ENCODE data around the gene ABLIM3.

DNA sequence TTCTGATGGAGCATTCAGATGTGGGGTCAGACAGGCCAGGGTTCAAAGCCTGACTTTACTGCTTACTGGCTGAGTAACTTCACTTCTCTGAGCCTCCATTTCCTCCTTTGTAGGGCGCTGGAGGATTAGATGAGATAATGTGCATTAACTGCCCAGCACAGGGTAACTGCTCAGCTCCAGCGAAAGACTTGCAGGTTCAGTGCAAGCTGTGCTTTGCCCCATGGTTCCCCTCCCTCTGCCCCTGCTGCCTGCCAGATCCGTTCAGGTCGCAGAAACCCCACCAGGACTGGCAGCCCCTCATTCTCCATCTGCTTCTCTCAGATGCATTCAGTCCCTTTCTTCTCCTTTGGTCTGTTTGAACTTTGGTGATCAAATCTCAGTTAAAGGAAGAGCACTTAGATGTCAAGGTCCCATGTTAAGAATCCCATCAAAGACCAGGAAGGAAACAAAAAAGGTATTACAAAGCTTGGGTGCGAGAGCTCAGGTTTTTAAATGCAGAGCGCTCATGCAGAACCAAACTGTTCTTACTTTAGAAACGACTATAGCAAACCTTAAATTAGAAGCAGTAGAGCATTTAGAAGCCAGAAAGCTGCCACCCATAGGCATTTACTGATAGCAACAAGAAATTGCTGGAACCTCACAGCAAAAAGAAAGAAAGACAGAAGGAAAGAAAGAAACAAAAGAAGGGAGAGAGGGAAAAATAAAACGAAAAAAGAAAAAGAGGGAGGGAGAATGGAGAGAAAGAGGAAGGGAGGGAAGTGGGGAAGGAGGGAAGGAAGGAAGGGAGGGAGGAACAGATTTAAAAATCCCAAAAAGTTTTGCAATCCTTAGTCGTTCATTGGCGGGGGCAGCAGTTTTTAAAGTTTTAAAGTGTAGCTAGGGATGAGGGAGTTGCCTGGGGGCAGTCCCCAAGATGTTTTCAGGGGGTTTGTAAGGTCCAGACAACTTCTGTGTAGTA is 153.9 kb downstream of the ABLIM3 start:
- TF ChIP-seq POLR2A (IDR thresholded peaks at IDR 0.05; ENCODE audit: low read length) (no peak), GATA1 (IDR thresholded peaks at IDR 0.05; ENCODE audit: low read depth, low read length) (no peak)
